GM19438 (cell line): ENCODE measurements around the gene RILPL2.
A peak's percentile ranks its signal among the peaks of the same experiment; 100 is the strongest.
"Not testable (repeated sequence)": the region's sequence is repeated elsewhere in the genome, so short reads cannot be mapped to it uniquely, and the experiment has no call there.

ENCODE experiments used
- ATAC-seq: cut with Tn5 transposase; IDR thresholded peaks from one replicate; pipeline ENCODE4 v1.9.1; 2021; ENCODE audit warnings: low read depth; ENCODE audit not compliant: unreplicated experiment

Gene RILPL2

DNA sequence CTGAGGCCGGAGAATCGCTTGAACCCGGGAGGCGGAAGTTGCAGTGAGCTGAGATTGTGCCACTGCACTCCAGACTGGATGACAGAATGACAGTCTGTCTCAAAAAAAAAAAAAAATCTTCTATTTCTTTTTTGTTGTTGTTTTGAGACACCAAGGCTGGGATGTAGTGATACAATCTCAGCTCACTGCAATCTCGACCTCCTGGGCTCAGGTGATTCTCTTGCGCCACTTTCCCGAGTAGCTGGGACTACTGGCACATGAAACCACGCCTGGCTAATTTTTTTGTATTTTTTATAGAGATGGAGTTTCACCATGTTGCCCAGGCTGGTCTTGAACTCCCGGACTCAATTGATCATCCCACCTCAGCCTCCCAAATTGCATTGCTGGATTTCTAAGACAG lies 14.2 kb upstream of the RILPL2 start:
- ATAC-seq = no peak

DNA sequence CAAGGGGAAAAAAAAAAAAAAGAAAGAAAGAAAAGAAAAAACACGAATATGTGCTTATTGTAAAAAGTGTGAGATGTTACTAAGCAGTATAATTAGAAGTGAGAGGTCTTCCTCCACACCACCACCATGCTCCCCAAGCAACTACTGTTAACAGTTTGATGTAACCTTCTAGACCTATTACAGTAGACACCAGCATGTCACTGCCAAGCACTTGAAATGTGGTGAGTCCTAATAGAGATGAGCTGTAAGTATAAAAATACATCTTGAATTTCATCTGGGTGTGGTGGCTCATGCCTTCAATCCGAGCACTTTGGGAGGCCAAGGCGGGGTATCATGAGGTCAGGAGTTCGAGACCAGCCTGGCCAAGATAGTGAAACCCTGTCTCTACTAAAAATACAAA lies 13.4 kb upstream of the RILPL2 start:
- ATAC-seq = no peak

DNA sequence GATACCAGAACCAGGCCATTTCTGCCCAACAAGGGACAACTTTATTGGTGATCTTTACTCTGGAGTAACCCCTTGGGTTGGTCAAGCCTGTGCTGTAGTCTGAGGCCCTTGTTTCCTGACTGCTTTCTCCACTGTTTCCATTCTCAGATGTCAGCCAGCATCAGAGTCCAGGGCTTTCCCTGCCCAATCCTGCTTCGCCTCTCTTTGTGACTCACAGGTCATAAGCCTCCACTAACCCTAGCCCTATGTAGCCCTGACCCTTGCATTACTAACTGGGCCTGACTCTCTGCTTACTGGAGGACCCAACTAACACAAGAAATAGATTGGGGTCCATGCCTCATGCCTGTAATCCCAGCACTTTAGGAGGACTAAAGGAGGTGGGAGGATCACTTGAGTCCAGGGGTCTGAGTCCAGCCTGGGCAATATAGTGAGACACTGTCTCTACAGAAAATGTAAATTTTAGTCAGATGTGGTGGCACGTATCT lies 12.8 kb upstream of the RILPL2 start:
- ATAC-seq = no peak

DNA sequence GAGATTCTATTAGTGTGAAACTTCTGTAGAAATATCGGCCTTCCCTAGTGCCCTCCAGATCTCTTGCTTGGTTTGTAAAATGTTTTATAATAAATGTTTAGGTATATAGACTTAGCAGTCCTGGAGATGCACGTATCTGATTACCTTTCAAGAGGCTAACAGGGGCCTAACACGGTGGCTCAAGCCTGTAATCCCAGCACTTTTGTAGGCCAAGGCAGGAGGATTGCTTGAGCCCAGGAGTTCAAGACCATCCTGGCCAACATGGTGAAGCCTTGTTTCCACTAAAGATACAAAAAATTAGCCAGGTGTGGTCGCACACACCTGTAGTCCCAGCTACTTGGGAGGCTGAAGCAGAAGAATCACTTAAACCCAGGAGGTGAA lies 9.8 kb upstream of the RILPL2 start:
- ATAC-seq = no peak

DNA sequence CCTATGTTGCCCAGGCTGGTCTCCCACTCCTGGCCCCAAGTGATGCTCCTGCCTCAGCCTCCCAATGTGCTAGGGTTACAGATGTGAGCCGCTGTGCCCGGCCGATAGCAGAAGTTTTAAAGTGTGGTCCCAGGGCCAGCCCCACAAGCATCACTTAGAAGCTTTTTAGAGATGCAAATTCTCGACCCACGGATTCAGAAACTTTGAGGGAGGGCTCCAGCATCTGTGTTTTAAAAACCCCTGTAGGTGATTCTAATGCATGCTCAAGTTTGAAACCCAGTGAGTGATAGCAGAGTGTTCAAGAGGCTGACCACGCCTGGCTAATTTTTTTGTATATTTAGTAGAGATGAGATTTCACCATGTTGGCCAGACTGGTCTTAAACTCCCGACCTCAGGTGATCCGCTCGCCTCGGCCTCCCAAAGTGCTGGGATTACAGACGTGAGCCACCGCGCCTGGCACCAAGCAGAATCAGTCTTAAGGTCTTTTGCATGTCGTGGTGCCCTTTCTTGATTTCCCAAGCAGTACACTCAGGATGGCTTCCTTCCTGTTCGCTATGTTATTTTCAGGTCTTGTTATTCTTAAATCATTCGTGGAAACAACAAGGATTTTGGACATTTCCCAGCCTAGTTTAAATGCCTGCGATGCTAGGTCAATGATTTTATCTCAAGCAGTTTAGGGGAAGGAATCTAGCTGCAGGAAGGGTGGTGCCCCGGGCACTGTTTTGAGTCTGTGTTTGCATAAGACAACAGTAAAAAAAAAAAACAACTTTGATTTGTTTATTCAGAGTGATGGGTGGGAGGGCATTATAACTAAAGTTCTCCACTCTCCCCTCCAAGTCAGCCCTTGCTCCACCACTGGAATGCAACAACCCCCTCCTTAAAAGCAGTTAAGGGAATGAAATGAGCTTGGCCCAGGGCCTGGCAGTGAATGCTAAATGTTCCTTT lies 9.2 kb upstream of the RILPL2 start:
- ATAC-seq = no peak

- ATAC-seq = no peak
Measured at GRCh38 chr12:123444092-123445026, 7.9 kb upstream of the RILPL2 start.

GRCh38 chr12:123442774-123443173 lies 6.3 kb upstream of the RILPL2 start:
- ATAC-seq = no peak

GRCh38 chr12:123441523-123442164 lies 5.2 kb upstream of the RILPL2 start:
- no peak for ATAC-seq

- ATAC-seq = no peak
Measured at GRCh38 chr12:123435636-123436016, 858 bp downstream of the RILPL2 start.

- no peak for ATAC-seq
Measured at GRCh38 chr12:123433615-123434014, 2.9 kb downstream of the RILPL2 start.

DNA sequence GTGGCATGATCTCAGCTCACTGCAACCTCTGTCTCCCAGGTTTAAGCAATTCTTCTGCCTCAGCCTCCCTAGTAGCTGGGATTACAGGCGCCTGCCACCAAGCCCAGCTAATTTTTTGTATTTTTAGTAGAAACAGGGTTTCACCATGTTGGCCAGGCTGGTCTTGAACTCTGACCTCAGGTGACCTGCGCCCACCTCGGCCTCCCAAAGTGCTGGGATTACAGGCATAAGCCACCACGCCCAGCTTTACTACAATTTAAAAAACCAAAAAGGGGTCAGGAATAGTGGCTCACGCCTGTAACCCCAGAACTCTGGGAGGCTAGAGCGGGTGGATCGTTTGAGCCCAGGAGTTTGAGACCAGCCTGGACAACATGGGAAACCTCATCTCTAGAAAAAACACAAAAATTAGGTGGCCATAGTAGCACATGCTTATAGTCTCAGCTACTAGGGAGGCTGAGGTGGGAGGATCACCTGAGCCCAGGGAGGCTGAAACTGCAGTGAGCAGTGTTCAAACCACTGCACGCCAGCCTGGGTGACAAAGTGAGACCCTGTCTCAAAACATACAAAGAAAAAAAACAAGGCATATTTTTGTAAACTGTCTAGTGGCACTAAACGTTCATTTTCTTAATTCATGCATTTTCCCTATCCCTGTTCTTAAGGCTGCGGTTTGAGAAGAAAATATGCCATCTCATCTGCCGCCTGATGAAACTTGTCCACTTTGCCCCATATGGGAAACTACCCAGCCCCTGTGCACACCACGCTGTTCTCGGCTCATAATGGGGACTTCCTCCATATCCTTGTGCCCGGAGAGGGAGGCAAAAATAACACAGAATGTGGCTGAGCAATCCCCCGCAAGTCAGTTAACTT lies 4.3 kb downstream of the RILPL2 start:
- not testable (repeated sequence) for ATAC-seq

DNA sequence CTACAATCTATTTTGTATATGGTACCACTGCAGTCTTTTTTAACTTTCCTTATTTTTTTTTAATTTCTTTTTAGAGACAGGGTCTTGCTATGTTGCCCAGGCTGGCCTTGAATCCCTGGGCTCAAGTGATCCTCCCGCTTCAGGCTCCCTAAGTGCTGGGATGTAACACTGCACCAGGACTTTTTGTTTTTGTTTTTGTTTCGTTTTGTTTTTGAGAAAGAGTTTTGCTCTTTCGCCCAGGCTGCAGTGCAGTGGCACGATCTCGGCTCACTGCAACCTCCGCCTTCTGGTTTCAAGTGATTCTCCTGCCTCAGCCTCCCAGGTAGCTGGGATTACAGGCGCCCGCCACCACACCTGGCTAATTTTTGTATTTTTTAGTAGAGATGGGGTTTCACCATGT lies 7.4 kb downstream of the RILPL2 start:
- not testable (repeated sequence) for ATAC-seq

DNA sequence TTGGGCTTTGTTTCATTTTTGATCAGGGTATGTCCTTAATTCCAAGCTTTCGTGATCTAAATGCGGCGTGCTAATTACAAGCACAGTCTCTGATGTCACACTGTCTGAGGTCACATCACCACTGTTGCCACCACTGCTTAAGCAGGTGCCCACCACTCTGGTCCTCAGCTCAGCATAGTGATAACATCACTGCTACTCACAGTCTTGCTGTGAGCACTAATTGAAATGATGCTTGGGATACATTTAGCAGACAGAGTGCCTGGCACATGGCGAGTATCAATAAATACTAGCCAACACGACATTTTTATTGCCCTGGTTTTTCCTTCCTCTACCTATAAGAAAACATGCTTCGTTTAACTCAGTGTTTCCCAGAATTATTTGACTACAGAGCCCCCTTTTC lies 7.9 kb downstream of the RILPL2 start:
- ATAC-seq = no peak

DNA sequence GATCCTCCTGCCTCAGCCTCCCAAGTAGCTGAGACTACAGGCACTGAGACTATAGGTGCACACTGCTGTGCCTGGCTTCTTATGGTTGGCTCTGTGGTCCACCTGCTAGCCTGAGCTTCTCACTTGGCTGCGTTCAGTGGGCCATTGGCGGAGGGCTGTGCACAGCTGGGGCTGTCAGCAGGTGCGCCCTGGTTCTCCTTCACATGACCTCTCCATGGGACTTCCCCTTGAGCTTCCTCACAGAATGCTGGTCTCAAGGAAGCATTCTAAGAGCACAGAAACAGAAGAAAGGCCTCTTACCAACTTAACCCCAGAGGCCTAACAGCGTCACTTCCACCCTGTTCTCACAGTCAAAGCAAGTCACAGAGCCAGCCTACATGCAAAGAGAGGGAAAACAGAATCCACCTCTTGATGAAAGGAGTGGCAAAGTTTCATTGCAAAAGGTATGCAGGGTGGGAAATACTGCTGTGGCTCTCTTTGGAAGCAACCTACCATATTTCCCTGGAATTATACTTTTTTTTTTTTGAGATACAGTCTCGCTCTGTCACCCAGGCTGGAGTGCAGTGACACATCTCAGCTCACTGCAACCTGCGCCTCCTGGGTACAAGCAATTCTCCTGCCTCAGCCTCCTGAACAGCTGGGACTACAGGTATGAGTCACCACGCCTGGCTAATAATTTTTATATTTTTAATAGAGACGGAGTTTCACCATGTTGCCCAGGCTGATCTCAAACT lies 9.3 kb downstream of the RILPL2 start:
- peak; percentile 85 for ATAC-seq

GRCh38 chr12:123421314-123421713 lies 15.2 kb downstream of the RILPL2 start:
- no peak for ATAC-seq

GRCh38 chr12:123410041-123410412 lies 26.5 kb downstream of the RILPL2 start:
- ATAC-seq = no peak

DNA sequence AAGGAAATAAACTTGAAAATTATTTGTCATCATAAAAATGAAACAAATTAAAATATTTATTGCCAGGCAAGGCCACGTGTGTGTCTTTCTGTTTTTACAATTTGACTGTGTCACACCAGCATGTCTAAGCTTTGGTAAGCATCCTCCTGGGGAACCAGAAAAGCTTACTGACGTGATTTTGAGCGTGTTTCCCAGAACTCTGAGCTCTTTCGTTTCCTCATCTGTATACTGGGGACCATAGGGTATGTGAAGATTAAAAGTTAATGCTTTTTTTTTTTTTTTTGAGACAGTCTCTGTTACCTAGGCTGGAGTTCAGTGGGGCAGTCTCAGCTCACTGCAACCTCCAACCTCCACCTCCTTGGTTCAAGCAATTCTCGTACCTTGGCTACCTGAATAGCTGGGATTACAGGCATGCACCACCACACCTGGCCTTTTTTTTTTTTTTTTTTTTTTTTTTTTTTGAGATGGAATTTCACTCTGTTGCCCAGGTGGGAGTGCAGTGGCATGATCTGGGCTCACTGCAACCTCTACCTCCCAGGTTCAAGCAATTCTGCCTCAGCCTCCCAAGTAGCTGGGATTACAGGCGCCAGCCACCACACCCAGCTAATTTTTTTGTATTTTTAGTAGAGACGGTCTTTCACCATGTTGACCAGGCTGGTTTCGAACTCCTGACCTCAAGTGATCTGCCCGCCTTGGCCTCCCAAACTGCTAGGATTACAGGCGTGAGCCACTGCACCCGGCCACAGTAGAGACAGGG lies 27.0 kb downstream of the RILPL2 start:
- not testable (repeated sequence) for ATAC-seq

- ATAC-seq = not testable (repeated sequence)
Measured at GRCh38 chr12:123408619-123409018, 27.9 kb downstream of the RILPL2 start.
